HG03066 (cell line): ENCODE results near the gene ARHGEF38.

Experiments
- ATAC-seq: cut with Tn5 transposase; IDR thresholded peaks from one replicate; pipeline ENCODE4 v1.9.1; 2021; ENCODE audit warnings: low read depth; ENCODE audit not compliant: unreplicated experiment

ARHGEF38 gene

GRCh38 chr4:105551965-105552746 is at the start of gene ARHGEF38:
Gene ARHGEF38, plus strand, starts transcription at chr4:105552620. Its CDS starts 146 bp downstream, at chr4:105552766.
- no peak for ATAC-seq

GRCh38 chr4:105503484-105503883 is 48.9 kb upstream of the ARHGEF38 start:
- no peak for ATAC-seq

- ATAC-seq: no peak
These were observed 47.7 kb upstream of the ARHGEF38 start for GRCh38 chr4:105504744-105505143.

GRCh38 chr4:105509291-105509690 is 43.1 kb upstream of the ARHGEF38 start:
- ATAC-seq: peak; percentile 95

- ATAC-seq: no peak
These were observed 42.7 kb upstream of the ARHGEF38 start for GRCh38 chr4:105509714-105510113.

GRCh38 chr4:105510245-105510644 is 42.2 kb upstream of the ARHGEF38 start:
- ATAC-seq: no peak

- ATAC-seq: peak; percentile 84
These were observed 31.3 kb upstream of the ARHGEF38 start for GRCh38 chr4:105520819-105521790.

- no peak for ATAC-seq
These were observed 25.8 kb upstream of the ARHGEF38 start for GRCh38 chr4:105526656-105527055.

GRCh38 chr4:105527081-105527480 is 25.3 kb upstream of the ARHGEF38 start:
- no peak for ATAC-seq

GRCh38 chr4:105536601-105537000 is 15.8 kb upstream of the ARHGEF38 start:
- no peak for ATAC-seq

- ATAC-seq: no peak
These were observed 11.0 kb upstream of the ARHGEF38 start for GRCh38 chr4:105541420-105541819.

- ATAC-seq: no peak
These were observed 10.4 kb upstream of the ARHGEF38 start for GRCh38 chr4:105542039-105542438.

GRCh38 chr4:105543346-105543745 is 9.1 kb upstream of the ARHGEF38 start:
- ATAC-seq: no peak

- no peak for ATAC-seq
These were observed 8.5 kb upstream of the ARHGEF38 start for GRCh38 chr4:105543881-105544280.

- no peak for ATAC-seq
These were observed 7.7 kb upstream of the ARHGEF38 start for GRCh38 chr4:105544520-105545286.

- ATAC-seq: no peak
These were observed 6.3 kb upstream of the ARHGEF38 start for GRCh38 chr4:105546086-105546485.

- no peak for ATAC-seq
These were observed 4.7 kb upstream of the ARHGEF38 start for GRCh38 chr4:105547769-105548168.

GRCh38 chr4:105548483-105548882 is 3.9 kb upstream of the ARHGEF38 start:
- no peak for ATAC-seq

GRCh38 chr4:105550641-105551040 is 1.8 kb upstream of the ARHGEF38 start:
- ATAC-seq: no peak

GRCh38 chr4:105555409-105555808 is 3.0 kb downstream of the ARHGEF38 start:
- ATAC-seq: no peak

- ATAC-seq: no peak
These were observed 3.8 kb downstream of the ARHGEF38 start for GRCh38 chr4:105556206-105556605.
